Activated naive CD8-positive, alpha-beta T cell treated with anti-CD3 and anti-CD28 coated beads for 36 hours (primary cell): ENCODE data around the gene CAPZA1. TPM values are rescaled to one million over a fixed set of nuclear protein-coding genes. Genes with fewer than 3 reads are reported as not detected.

Experiments used
- DNase-seq: peaks from one replicate; pipeline ENCODE4 v3.0.0; 2021
- H3K27ac Mint-ChIP-seq: one replicate; pipeline ENCODE4 v1.8.0; 2022; ENCODE audit warnings: mild to moderate bottlenecking, moderate library complexity, mixed read lengths
- H3K27me3 Mint-ChIP-seq: one replicate; pipeline ENCODE4 v1.8.0; 2022; ENCODE audit warnings: mild to moderate bottlenecking, mixed read lengths
- H3K36me3 Mint-ChIP-seq: one replicate; pipeline ENCODE4 v1.8.0; 2021; ENCODE audit warnings: mild to moderate bottlenecking, mixed read lengths
- H3K4me1 Mint-ChIP-seq: one replicate; pipeline ENCODE4 v1.8.0; 2021; ENCODE audit warnings: mixed read lengths
- H3K4me3 Mint-ChIP-seq: one replicate; pipeline ENCODE4 v1.8.0; 2022; ENCODE audit warnings: mild to moderate bottlenecking, moderate library complexity, mixed read lengths
- H3K9me3 Mint-ChIP-seq: one replicate; pipeline ENCODE4 v1.8.0; 2022; ENCODE audit warnings: mixed read lengths
- total RNA-seq, 2 experiments: library from RNA; stranded (reverse); gene quantifications; one replicate each; pipeline ENCODE4 v1.2.3, GENCODE V29; 2021

Gene CAPZA1
- total RNA-seq, 2 experiments from 2014 or later = 243 to 245 TPM

- no peak overlapping the region for H3K4me3 Mint-ChIP-seq
- peak; percentile 82 for DNase-seq
- no peak overlapping the region for H3K27ac Mint-ChIP-seq
- peaks cover 28% of the 10 kb centered on the region for H3K4me1 Mint-ChIP-seq
- H3K36me3 Mint-ChIP-seq = no peaks in the 10 kb centered on the region
- no peaks in the 10 kb centered on the region for H3K9me3 Mint-ChIP-seq
- peaks cover 40% of the 10 kb centered on the region for H3K27me3 Mint-ChIP-seq
Observed at GRCh38 chr1:112718691-112719418, 99.2 kb downstream of the CAPZA1 start.

GRCh38 chr1:112719706-112720105 lies 100.1 kb downstream of the CAPZA1 start:
- Mint-ChIP-seq H3K9me3 (no peaks in the 10 kb centered on the region), H3K27ac (no peak overlapping the region), H3K36me3 (no peaks in the 10 kb centered on the region), H3K27me3 (peaks cover 31% of the 10 kb centered on the region), H3K4me3 (no peak overlapping the region), H3K4me1 (peaks cover 23% of the 10 kb centered on the region)
- no peak for DNase-seq

- H3K4me3 Mint-ChIP-seq = no peak overlapping the region
- no peaks in the 10 kb centered on the region for H3K9me3 Mint-ChIP-seq
- no peaks in the 10 kb centered on the region for H3K36me3 Mint-ChIP-seq
- H3K4me1 Mint-ChIP-seq = peaks cover 19% of the 10 kb centered on the region
- DNase-seq = no peak
- H3K27me3 Mint-ChIP-seq = peaks cover 30% of the 10 kb centered on the region
- H3K27ac Mint-ChIP-seq = no peak overlapping the region
Observed at GRCh38 chr1:112720800-112721199, 101.2 kb downstream of the CAPZA1 start.

Other genes with a start within 250 kb of the CAPZA1 start
- gene CTTNBP2NL, start 223.6 kb upstream of the CAPZA1 start, total RNA-seq = 1 to 10 TPM in 1 of 2 experiments, under 1 TPM in 1; 0.54 to 1.5 TPM
- not detected for gene WNT2B, start 110.9 kb upstream of the CAPZA1 start, total RNA-seq
- 10 to 100 TPM; 11.4 to 12.7 TPM for gene ST7L, start 691 bp upstream of the CAPZA1 start, total RNA-seq
- 10 to 100 TPM; 66.1 to 66.4 TPM for gene MOV10, start 54.8 kb downstream of the CAPZA1 start, total RNA-seq
- 10 to 100 TPM; 23.8 to 26.2 TPM for gene RHOC, start 87.3 kb downstream of the CAPZA1 start, total RNA-seq
- under 1 TPM; 0.80 to 0.94 TPM for gene PPM1J, start 95.5 kb downstream of the CAPZA1 start, total RNA-seq